ENCODE measurements around the gene CDH1. TPM values are rescaled to one million over a fixed set of nuclear protein-coding genes. Genes with fewer than 3 reads are reported as not detected.

Gene CDH1
- total and polyA plus RNA-seq, 2 donors from 2014 or later = 47.0 to 149 TPM

DNA sequence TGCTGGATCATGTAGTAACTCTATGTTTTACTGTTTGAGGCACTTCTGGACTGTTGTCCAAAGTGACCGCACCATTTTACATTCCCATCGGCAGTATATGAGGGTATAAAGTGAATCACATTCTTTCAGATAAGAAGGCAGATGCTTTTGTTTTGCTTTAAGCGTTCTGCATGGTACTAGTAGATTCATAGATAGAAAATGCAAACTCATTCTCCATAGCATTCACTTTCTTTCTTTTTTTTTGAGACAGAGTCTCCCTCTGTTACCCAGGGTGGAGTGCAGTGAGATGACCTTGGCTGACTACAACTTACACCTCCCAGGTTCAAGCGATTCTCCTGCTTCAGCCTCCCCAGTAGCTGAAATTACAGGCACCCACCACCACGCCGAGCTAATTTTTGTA, 146.6 kb downstream of the CDH1 start:
- Histone ChIP-seq H3K27ac (ENCODE audit: low read depth in 2 of 2, low read length in 2 of 2) (no peak overlapping the region), H3K4me1 (ENCODE audit: control insufficient read depth in 2 of 3, insufficient read depth in 2 of 3, low read depth in 1 of 3, low read length in 3 of 3) (peaks cover 0 to 12% (median 4%) of the 10 kb centered on the region in 3 donors), H3K27me3 (ENCODE audit: control insufficient read depth, insufficient read depth, low read length) (no peaks in the 10 kb centered on the region), H3K36me3 (ENCODE audit: control insufficient read depth in 2 of 3, insufficient read depth in 3 of 3, low read length in 3 of 3) (peaks cover 0 to 4% (median 3%) of the 10 kb centered on the region in 3 donors), H3K9me3 (ENCODE audit: control insufficient read depth in 2 of 3, insufficient read depth in 1 of 3, low read length in 3 of 3) (no peaks in the 10 kb centered on the region), H3K9ac (ENCODE audit: low read length in 3 of 3) (no peak overlapping the region), H3K4me3 (ENCODE audit: low read length in 3 of 3) (no peak overlapping the region)
- DNase-seq (no peak), FAIRE-seq (no peak)
- TF ChIP-seq CTCF (IDR thresholded peaks at IDR 0.05; ENCODE audit: borderline replicate concordance, extremely low read depth, insufficient read depth) = no peak
- intact Hi-C loops (cut with DNase I) = no loop called here

- FAIRE-seq = no peak
- H3K9me3 ChIP-seq (ENCODE audit: control insufficient read depth in 2 of 3, insufficient read depth in 1 of 3, low read length in 3 of 3) = no peaks in the 10 kb centered on the region
- no peak overlapping the region for H3K4me3 ChIP-seq (ENCODE audit: low read length in 3 of 3)
- no peak for TF ChIP-seq CTCF (IDR thresholded peaks at IDR 0.05; ENCODE audit: borderline replicate concordance, extremely low read depth, insufficient read depth)
- peak in 2 of 5 donors; percentile 10 to 22 for DNase-seq
- H3K27me3 ChIP-seq (ENCODE audit: control insufficient read depth, insufficient read depth, low read length) = no peaks in the 10 kb centered on the region
- H3K27ac ChIP-seq (ENCODE audit: low read depth in 2 of 2, low read length in 2 of 2) = no peak overlapping the region
- intact Hi-C loops (cut with DNase I) = no loop called here
- peaks cover 0 to 12% (median 4%) of the 10 kb centered on the region in 3 donors for H3K4me1 ChIP-seq (ENCODE audit: control insufficient read depth in 2 of 3, insufficient read depth in 2 of 3, low read depth in 1 of 3, low read length in 3 of 3)
- no peak overlapping the region for H3K9ac ChIP-seq (ENCODE audit: low read length in 3 of 3)
- peaks cover 0 to 4% (median 3%) of the 10 kb centered on the region in 3 donors for H3K36me3 ChIP-seq (ENCODE audit: control insufficient read depth in 2 of 3, insufficient read depth in 3 of 3, low read length in 3 of 3)
Observed at GRCh38 chr16:68884401-68884800, 147.3 kb downstream of the CDH1 start.

Other genes with a start within 250 kb of the CDH1 start
- 30.3 TPM for gene ZFP90, start 198.0 kb upstream of the CDH1 start, total RNA-seq
- gene ZFP90, start 198.0 kb upstream of the CDH1 start, polyA plus RNA-seq (ENCODE audit: insufficient read depth, low read depth, low replicate concordance) = 10.9 TPM
- 61.3 TPM for gene CDH3, start 92.0 kb upstream of the CDH1 start, total RNA-seq
- gene CDH3, start 92.0 kb upstream of the CDH1 start, polyA plus RNA-seq (ENCODE audit: insufficient read depth, low read depth, low replicate concordance) = 9.8 TPM
- 20.6 TPM for gene TANGO6, start 106.2 kb downstream of the CDH1 start, total RNA-seq
- gene TANGO6, start 106.2 kb downstream of the CDH1 start, polyA plus RNA-seq (ENCODE audit: insufficient read depth, low read depth, low replicate concordance) = 4.5 TPM

All from kidney (tissue), 14 donors.